HepG2 (cell line): Measurements from ENCODE around the gene HBEGF. TPM values are rescaled to one million over a fixed set of nuclear protein-coding genes. Genes with fewer than 3 reads are reported as not detected.
A peak's percentile ranks its signal among the peaks of the same experiment; 100 is the strongest.

ENCODE experiments used
- ATAC-seq: fragments of 200-7000 bp; cut with Tn5 transposase; 3 replicates; pipeline ENCODE4 v1.9.1; 2020; ENCODE audit warnings: mild to moderate bottlenecking, moderate library complexity
- BruUV-seq: library from RNA; stranded (reverse); fragments of 400-500 nt; replicated peaks from 2 replicates; lab custom pipeline; 2021; lab: Mats Ljungman, UMichigan
- CTCF ChIA-PET: fragments of 300-600 bp; formaldehyde crosslinking; extraction: SDS; loops from one replicate; lab custom pipeline; 2021; ENCODE audit warnings: low total read pairs, inconsistent platforms, low intra/inter-chr PET ratio; lab: Yijun Ruan, JAX
- POLR2A ChIA-PET: fragments of 350-600 bp; sonication (Branson Sonifier 250); formaldehyde crosslinking; loops from one replicate; lab custom pipeline; 2020; ENCODE audit warnings: antibody characterized with exemption, inconsistent platforms; lab: Yijun Ruan, JAX
- DNase-seq: peaks from one replicate; pipeline ENCODE4 v3.0.0-alpha.2; 2015; ENCODE audit warnings: low spot score
- FAIRE-seq: peaks from 3 replicates; lab custom pipeline; 2011; peaks lifted over from hg19 to GRCh38; lab: Jason Lieb, UNC
- H2AFZ ChIP-seq: one replicate; pipeline ENCODE4 v1.6.1; 2011; ENCODE audit warnings: low read length, inconsistent platforms
- H3K27ac ChIP-seq: fragments of 300-600 bp; 3 replicates; pipeline ENCODE4 v1.8.0; 2011; ENCODE audit warnings: mixed run types, mild to moderate bottlenecking, mixed read lengths, low read length, inconsistent platforms; ENCODE audit not compliant: insufficient read depth; ENCODE audit errors: extremely low read length
- H3K27me3 ChIP-seq, 2 experiments: fragments of 200-600 bp in 1 of 2; 2 replicates in 1 of 2; 3 replicates in 1 of 2; pipeline versions ENCODE4 v1.6.0 to v1.8.0; 2011; ENCODE audit warnings: low read length in 2 of 2, mild to moderate bottlenecking in 2 of 2, moderate library complexity in 2 of 2, inconsistent platforms in 1 of 2; ENCODE audit not compliant: insufficient read depth in 2 of 2, control insufficient read depth in 1 of 2
- H3K36me3 ChIP-seq, 2 experiments: fragments of 200-600 bp in 1 of 2; replicated peaks in 1 of 2; 2 replicates in 1 of 2; 3 replicates in 1 of 2; pipeline versions ENCODE4 v1.5.1 to v1.8.0; 2011; ENCODE audit warnings: low read length in 2 of 2, inconsistent platforms in 1 of 2; ENCODE audit not compliant: insufficient read depth in 2 of 2, control insufficient read depth in 1 of 2
- H3K4me1 ChIP-seq: 2 replicates; pipeline ENCODE4 v1.5.1; 2012; ENCODE audit warnings: low read length, inconsistent platforms; ENCODE audit not compliant: insufficient read depth
- H3K4me2 ChIP-seq: 2 replicates; pipeline ENCODE4 v1.6.0; 2011; ENCODE audit warnings: low read depth, low read length, inconsistent platforms
- H3K4me3 ChIP-seq, 3 experiments: fragments of 200-600 bp in 1 of 3; sonication (generic), shearing (Covaris generic) in 1 of 3; replicated peaks in 1 of 3; 2 replicates each; pipeline ENCODE4 v1.5.1; 2011 to 2016; ENCODE audit warnings: low read length in 3 of 3, inconsistent platforms in 2 of 3, low read depth in 2 of 3, mild to moderate bottlenecking in 2 of 3, control low read depth in 1 of 3, mixed read lengths in 1 of 3; ENCODE audit not compliant: insufficient read depth in 1 of 3
- H3K79me2 ChIP-seq: one replicate; pipeline ENCODE4 v1.6.1; 2011; ENCODE audit warnings: low read length, inconsistent platforms; ENCODE audit not compliant: insufficient read depth
- H3K9ac ChIP-seq: 2 replicates; pipeline ENCODE4 v1.6.0; 2011; ENCODE audit warnings: mild to moderate bottlenecking, low read depth, low read length, inconsistent platforms; ENCODE audit not compliant: insufficient read depth
- H3K9me3 ChIP-seq: 2 replicates; pipeline ENCODE4 v1.5.1; 2012; ENCODE audit warnings: mild to moderate bottlenecking, low read length
- H4K20me1 ChIP-seq: 2 replicates; pipeline ENCODE4 v1.6.0; 2011; ENCODE audit warnings: inconsistent platforms, mild to moderate bottlenecking, low read length, moderate library complexity; ENCODE audit not compliant: insufficient read depth
- AGO1 ChIP-seq: fragments of 200-400 bp; formaldehyde crosslinking; IDR thresholded peaks from 2 replicates; pipeline ENCODE4 v1.6.1; 2017; ENCODE audit warnings: mild to moderate bottlenecking, low read depth, low read length, moderate library complexity; ENCODE audit not compliant: poor library complexity, severe bottlenecking
- ATAD3A ChIP-seq: sonication (generic); formaldehyde crosslinking; IDR thresholded peaks from 2 replicates; pipeline ENCODE4 v1.4.0; 2020; ENCODE audit warnings: missing genetic modification reagents
- ETV6 ChIP-seq: sonication (generic); formaldehyde crosslinking; conservative IDR thresholded peaks from 2 replicates; pipeline ENCODE4 v1.4.0; 2020; ENCODE audit warnings: missing genetic modification reagents
- HNF4A ChIP-seq: sonication (generic); formaldehyde crosslinking; IDR thresholded peaks from 2 replicates; pipeline ENCODE4 v1.4.0; 2020; ENCODE audit warnings: missing genetic modification reagents
- HOXA3 ChIP-seq: sonication (generic); formaldehyde crosslinking; IDR thresholded peaks from 2 replicates; pipeline ENCODE4 v1.5.0; 2020; ENCODE audit warnings: missing genetic modification reagents
- MTA1 ChIP-seq: sonication (generic); formaldehyde crosslinking; IDR thresholded peaks from 2 replicates; pipeline ENCODE4 v1.4.0; 2020; ENCODE audit warnings: missing genetic modification reagents, mild to moderate bottlenecking, borderline replicate concordance
- RAD21 ChIP-seq: fragments of 450-650 bp; formaldehyde crosslinking; IDR thresholded peaks from 2 replicates; pipeline ENCODE4 v1.5.0; 2020; ENCODE audit warnings: mild to moderate bottlenecking
- RARA ChIP-seq: IDR thresholded peaks from 2 replicates; pipeline ENCODE4 v1.6.1; 2016; ENCODE audit warnings: missing genetic modification reagents, missing compliant biosample characterization
- REPIN1 ChIP-seq: sonication (generic); formaldehyde crosslinking; IDR thresholded peaks from 2 replicates; pipeline ENCODE4 v1.8.0; 2022; ENCODE audit warnings: missing genetic modification reagents, low read depth, mild to moderate bottlenecking, borderline replicate concordance
- SAP130 ChIP-seq: IDR thresholded peaks from 2 replicates; pipeline ENCODE4 v1.6.1; 2016; ENCODE audit warnings: low read depth
- TARDBP ChIP-seq: sonication (generic); formaldehyde crosslinking; IDR thresholded peaks from 2 replicates; pipeline ENCODE4 v1.8.0; 2022; ENCODE audit warnings: mild to moderate bottlenecking, missing genetic modification reagents
- TGIF2 ChIP-seq: IDR thresholded peaks from 2 replicates; pipeline ENCODE4 v1.6.1; 2016; ENCODE audit warnings: control low read depth, missing compliant biosample characterization
- ZFP62 ChIP-seq: sonication (generic); formaldehyde crosslinking; IDR thresholded peaks from 2 replicates; pipeline ENCODE4 v1.4.0; 2020; ENCODE audit warnings: missing genetic modification reagents
- ZNF138 ChIP-seq: sonication (generic); formaldehyde crosslinking; IDR thresholded peaks from 2 replicates; pipeline ENCODE4 v1.5.0; 2020; ENCODE audit warnings: mild to moderate bottlenecking, low read depth, missing genetic modification reagents
- WGBS: methylation state at CpG from one replicate; pipeline ENCODE4 v1.1.6; 2017; ENCODE audit warnings: low lambda C conversion rate; 5-methylcytosine and 5-hydroxymethylcytosine counted together
- in situ Hi-C: cut with HindIII; loops from 2 replicates; pipeline ENCODE4 v1.10.0; 2017; ENCODE audit warnings: low pct_unique_long_range_greater_than_20kb; ENCODE audit not compliant: extremely low pct_ligation_motif_present
- intact Hi-C: fragments of 100-400 bp; cut with micrococcal nuclease; formaldehyde crosslinking; loops from one replicate; pipeline ENCODE4 v1.10.0; 2022; ENCODE audit not compliant: unreplicated experiment
- polyA plus RNA-seq, 8 experiments: library from polyadenylated mRNA; depleted of rRNA in 3 of 8; stranded (reverse) in 7 of 8; unstranded in 1 of 8; fragments of >200 nt; fragmentation: Illumina TruSeq in 4 of 8; extraction: Trizol in 4 of 8; gene quantifications; 2 replicates each; pipeline versions ENCODE4 v1.2.1 to v1.2.3, GENCODE V29; 2011 to 2016; ENCODE audit warnings: low read depth in 4 of 8, missing spikeins in 1 of 8, mixed read lengths in 1 of 8; ENCODE audit not compliant: insufficient read depth in 1 of 8
- total RNA-seq, 5 experiments: library from RNA; depleted of rRNA; stranded (reverse); fragments of >200 nt; fragmentation: Illumina TruSeq; extraction: Trizol; gene quantifications; 2 replicates each; pipeline ENCODE4 v1.2.3, GENCODE V29; 2016; ENCODE audit warnings: low read depth in 1 of 5
- TF ChIP-seq, protein P1 (sequence below): sonication (generic); formaldehyde crosslinking; conservative IDR thresholded peaks from 2 replicates; pipeline ENCODE4 v1.4.0; 2020; ENCODE audit warnings: mild to moderate bottlenecking, missing genetic modification reagents, moderate library complexity
- TF ChIP-seq, protein P2 (sequence below): sonication (generic); formaldehyde crosslinking; IDR thresholded peaks from 2 replicates; pipeline ENCODE4 v1.5.1; 2020; ENCODE audit warnings: mild to moderate bottlenecking, missing genetic modification reagents, moderate library complexity
- TF ChIP-seq, protein P3 (sequence below): sonication (generic); IDR thresholded peaks from 2 replicates; pipeline ENCODE4 v1.6.1; 2016; ENCODE audit warnings: low read depth, borderline replicate concordance

Gene HBEGF
- total and polyA plus RNA-seq, 2 of the 13 experiments (the other 11 are each of a cell fraction or from before 2014, with no cell fraction given): 1.7 to 5.0 TPM

DNA sequence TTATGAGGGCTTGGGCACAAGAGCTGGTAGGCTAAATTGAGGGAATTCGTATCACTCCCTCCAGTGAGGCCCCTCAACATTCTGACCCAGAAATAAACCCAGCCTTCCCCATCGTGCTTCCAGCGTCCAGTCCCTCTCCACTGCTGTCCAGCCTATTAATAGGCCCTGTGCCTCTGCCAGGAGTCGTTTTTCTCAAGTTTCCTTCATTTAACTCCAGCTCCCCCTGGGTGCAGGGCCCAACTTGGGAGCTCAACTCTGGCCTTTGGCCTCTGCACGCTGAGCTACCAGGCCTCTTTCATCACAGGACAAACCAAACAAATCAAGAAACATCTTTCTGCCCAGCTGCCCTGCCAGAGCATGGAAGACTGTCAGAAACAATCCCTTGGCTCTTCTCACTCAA, 10.0 kb downstream of the HBEGF start:
- DNase-seq: peak; percentile 63
- no peak overlapping the region for H3K4me3 ChIP-seq
- ATAC-seq: peak; percentile 93
- 0 out of 2 replicates have a peak overlapping the region, but pooled peaks have one; percentile 20 for H3K4me2 ChIP-seq
- H3K9ac ChIP-seq: no peak overlapping the region; the same call in 1 of the 2 replicates
- no TSS peak for BruUV-seq
- no peak overlapping the region for H2AFZ ChIP-seq
- ChIA-PET CTCF (no interaction called here), POLR2A (interaction anchor here (0.6 to 3.3 kb wide), 5 partner anchors 10 to 223 kb away, joined by 3 to 12 read pairs (median 5); partner anchors contain the start of genes HBEGF and PFDN1)
- H3K9me3 ChIP-seq: no peaks in the 10 kb centered on the region
- peaks cover 0 to 5% of the 10 kb centered on the region in 2 experiments; a peak in 4 of 5 replicates for H3K36me3 ChIP-seq
- peak overlapping the region; percentile 1 for H3K27ac ChIP-seq
- no peaks in the 10 kb centered on the region for H4K20me1 ChIP-seq
- H3K27me3 ChIP-seq: no peaks in the 10 kb centered on the region
- WGBS: 26% methylated on average over 5 of the region's 5 CpGs
- peak; percentile 83 for FAIRE-seq
- peaks cover 28% of the 10 kb centered on the region for H3K4me1 ChIP-seq
- H3K79me2 ChIP-seq: no peaks in the 10 kb centered on the region
- in situ Hi-C loops: no loop called here
- intact Hi-C loops: no loop called here
- TF ChIP-seq ZFP62 (CRISPR knock-in tag) (no peak), ZNF138 (CRISPR knock-in tag) (no peak), AGO1 (no peak), MTA1 (CRISPR knock-in tag) (no peak), HNF4A (peak; percentile 80), ATAD3A (CRISPR knock-in tag) (no peak), HOXA3 (0 out of 2 replicates have a peak, but pooled peaks have one; percentile 12), RARA (0 out of 2 replicates have a peak, but pooled peaks have one; percentile 10), TGIF2 (CRISPR knock-in tag) (no peak), REPIN1 (CRISPR knock-in tag) (0 out of 2 replicates have a peak, but pooled peaks have one; percentile 16), RAD21 (CRISPR knock-in tag) (no peak), ETV6 (CRISPR knock-in tag) (no peak), SAP130 (CRISPR knock-in tag) (0 out of 2 replicates have a peak, but pooled peaks have one; percentile 29), TARDBP (CRISPR knock-in tag) (0 out of 2 replicates have a peak, but pooled peaks have one; percentile 32)
- TF ChIP-seq, protein P1, sequence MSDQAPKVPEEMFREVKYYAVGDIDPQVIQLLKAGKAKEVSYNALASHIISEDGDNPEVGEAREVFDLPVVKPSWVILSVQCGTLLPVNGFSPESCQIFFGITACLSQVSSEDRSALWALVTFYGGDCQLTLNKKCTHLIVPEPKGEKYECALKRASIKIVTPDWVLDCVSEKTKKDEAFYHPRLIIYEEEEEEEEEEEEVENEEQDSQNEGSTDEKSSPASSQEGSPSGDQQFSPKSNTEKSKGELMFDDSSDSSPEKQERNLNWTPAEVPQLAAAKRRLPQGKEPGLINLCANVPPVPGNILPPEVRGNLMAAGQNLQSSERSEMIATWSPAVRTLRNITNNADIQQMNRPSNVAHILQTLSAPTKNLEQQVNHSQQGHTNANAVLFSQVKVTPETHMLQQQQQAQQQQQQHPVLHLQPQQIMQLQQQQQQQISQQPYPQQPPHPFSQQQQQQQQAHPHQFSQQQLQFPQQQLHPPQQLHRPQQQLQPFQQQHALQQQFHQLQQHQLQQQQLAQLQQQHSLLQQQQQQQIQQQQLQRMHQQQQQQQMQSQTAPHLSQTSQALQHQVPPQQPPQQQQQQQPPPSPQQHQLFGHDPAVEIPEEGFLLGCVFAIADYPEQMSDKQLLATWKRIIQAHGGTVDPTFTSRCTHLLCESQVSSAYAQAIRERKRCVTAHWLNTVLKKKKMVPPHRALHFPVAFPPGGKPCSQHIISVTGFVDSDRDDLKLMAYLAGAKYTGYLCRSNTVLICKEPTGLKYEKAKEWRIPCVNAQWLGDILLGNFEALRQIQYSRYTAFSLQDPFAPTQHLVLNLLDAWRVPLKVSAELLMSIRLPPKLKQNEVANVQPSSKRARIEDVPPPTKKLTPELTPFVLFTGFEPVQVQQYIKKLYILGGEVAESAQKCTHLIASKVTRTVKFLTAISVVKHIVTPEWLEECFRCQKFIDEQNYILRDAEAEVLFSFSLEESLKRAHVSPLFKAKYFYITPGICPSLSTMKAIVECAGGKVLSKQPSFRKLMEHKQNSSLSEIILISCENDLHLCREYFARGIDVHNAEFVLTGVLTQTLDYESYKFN (CRISPR knock-in tag): peak; percentile 56
- TF ChIP-seq, protein P2, sequence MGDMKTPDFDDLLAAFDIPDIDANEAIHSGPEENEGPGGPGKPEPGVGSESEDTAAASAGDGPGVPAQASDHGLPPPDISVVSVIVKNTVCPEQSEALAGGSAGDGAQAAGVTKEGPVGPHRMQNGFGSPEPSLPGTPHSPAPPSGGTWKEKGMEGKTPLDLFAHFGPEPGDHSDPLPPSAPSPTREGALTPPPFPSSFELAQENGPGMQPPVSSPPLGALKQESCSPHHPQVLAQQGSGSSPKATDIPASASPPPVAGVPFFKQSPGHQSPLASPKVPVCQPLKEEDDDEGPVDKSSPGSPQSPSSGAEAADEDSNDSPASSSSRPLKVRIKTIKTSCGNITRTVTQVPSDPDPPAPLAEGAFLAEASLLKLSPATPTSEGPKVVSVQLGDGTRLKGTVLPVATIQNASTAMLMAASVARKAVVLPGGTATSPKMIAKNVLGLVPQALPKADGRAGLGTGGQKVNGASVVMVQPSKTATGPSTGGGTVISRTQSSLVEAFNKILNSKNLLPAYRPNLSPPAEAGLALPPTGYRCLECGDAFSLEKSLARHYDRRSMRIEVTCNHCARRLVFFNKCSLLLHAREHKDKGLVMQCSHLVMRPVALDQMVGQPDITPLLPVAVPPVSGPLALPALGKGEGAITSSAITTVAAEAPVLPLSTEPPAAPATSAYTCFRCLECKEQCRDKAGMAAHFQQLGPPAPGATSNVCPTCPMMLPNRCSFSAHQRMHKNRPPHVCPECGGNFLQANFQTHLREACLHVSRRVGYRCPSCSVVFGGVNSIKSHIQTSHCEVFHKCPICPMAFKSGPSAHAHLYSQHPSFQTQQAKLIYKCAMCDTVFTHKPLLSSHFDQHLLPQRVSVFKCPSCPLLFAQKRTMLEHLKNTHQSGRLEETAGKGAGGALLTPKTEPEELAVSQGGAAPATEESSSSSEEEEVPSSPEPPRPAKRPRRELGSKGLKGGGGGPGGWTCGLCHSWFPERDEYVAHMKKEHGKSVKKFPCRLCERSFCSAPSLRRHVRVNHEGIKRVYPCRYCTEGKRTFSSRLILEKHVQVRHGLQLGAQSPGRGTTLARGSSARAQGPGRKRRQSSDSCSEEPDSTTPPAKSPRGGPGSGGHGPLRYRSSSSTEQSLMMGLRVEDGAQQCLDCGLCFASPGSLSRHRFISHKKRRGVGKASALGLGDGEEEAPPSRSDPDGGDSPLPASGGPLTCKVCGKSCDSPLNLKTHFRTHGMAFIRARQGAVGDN (CRISPR knock-in tag): peak; percentile 38; the same call in 1 of the 2 replicates
- TF ChIP-seq, protein P3, sequence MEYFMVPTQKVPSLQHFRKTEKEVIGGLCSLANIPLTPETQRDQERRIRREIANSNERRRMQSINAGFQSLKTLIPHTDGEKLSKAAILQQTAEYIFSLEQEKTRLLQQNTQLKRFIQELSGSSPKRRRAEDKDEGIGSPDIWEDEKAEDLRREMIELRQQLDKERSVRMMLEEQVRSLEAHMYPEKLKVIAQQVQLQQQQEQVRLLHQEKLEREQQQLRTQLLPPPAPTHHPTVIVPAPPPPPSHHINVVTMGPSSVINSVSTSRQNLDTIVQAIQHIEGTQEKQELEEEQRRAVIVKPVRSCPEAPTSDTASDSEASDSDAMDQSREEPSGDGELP: peak; percentile 28; the same call in 1 of the 2 replicates
